Subcutaneous adipose tissue (tissue), 4 donors: Measurements from ENCODE around the gene ANKRD13A. TPM values are rescaled to one million over a fixed set of nuclear protein-coding genes. Genes with fewer than 3 reads are reported as not detected.

Experiments
- total RNA-seq, 4 donors: library from RNA; depleted of rRNA; stranded (reverse); fragments of >200 nt; gene quantifications; one replicate each; pipeline ENCODE4 v1.1.0, GENCODE V29; 2016
- TF ChIP-seq, protein P1 (sequence below): fragments of 450-650 bp; IDR thresholded peaks from one replicate; pipeline ENCODE4 v1.5.1; 2016; ENCODE audit warnings: low read depth, mild to moderate bottlenecking, control low read depth, antibody characterized with exemption, moderate library complexity

The ANKRD13A gene
- total RNA-seq, 4 donors from 2014 or later: 30.3 to 79.6 (median 44.3) TPM

DNA sequence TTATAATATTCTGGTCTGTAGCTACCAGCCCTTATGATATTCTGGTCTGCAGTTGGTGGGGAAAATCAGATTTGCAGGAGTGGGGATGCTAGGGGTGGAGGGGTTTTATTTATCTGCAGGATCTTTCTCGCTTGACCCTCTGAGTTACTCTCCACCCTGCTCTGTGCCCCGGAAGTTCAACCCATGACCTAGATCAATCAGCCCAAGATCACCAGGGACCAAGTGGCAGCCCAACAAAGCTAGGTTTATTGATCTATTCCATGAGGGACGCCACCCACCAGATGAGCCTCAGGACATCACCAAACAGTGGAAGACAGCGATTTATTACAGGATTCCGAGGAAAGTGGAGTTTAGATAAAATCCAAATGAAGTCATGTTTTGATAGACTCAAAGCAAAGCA lies 74.9 kb downstream of the ANKRD13A start:
- TF ChIP-seq, protein P1, sequence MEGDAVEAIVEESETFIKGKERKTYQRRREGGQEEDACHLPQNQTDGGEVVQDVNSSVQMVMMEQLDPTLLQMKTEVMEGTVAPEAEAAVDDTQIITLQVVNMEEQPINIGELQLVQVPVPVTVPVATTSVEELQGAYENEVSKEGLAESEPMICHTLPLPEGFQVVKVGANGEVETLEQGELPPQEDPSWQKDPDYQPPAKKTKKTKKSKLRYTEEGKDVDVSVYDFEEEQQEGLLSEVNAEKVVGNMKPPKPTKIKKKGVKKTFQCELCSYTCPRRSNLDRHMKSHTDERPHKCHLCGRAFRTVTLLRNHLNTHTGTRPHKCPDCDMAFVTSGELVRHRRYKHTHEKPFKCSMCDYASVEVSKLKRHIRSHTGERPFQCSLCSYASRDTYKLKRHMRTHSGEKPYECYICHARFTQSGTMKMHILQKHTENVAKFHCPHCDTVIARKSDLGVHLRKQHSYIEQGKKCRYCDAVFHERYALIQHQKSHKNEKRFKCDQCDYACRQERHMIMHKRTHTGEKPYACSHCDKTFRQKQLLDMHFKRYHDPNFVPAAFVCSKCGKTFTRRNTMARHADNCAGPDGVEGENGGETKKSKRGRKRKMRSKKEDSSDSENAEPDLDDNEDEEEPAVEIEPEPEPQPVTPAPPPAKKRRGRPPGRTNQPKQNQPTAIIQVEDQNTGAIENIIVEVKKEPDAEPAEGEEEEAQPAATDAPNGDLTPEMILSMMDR: no peak

DNA sequence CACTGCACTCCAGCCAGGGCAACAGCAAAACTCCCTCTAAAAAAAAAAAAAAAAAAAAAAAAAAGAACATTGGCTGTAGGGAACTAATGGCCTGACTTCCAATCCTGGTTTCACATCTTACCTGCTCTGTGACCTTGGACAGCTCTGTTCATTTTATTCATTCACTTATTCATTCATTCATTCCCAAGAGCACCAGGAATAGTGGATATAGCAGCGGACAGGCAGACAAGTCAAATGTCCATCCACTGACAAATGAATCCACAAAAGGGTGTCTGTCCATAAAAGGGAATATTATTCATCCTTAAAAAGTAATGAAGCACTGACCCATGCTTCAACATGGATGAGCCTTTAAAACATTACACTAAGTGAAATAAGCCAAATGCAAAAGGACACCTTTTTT lies 76.7 kb downstream of the ANKRD13A start:
- TF ChIP-seq, protein P1: no peak

DNA sequence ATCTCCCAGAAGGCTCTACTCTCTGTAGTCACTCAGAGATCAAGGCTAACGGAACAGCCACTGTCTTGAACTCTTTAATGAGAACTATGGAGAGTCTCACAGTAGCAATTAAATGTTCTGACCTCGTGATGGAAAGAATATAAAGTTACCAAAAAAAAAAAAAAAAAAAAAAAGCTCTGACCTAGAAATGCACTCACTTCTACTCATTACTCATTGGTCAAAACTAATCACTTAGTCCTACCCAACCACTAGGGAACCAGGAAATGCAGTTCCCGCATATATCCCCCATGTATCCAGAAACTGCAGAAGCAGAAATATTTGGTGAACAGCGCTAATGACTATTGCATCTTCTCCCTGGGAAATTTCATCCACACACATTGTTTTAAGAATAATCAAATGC lies 78.6 kb downstream of the ANKRD13A start:
- TF ChIP-seq, protein P1: no peak

DNA sequence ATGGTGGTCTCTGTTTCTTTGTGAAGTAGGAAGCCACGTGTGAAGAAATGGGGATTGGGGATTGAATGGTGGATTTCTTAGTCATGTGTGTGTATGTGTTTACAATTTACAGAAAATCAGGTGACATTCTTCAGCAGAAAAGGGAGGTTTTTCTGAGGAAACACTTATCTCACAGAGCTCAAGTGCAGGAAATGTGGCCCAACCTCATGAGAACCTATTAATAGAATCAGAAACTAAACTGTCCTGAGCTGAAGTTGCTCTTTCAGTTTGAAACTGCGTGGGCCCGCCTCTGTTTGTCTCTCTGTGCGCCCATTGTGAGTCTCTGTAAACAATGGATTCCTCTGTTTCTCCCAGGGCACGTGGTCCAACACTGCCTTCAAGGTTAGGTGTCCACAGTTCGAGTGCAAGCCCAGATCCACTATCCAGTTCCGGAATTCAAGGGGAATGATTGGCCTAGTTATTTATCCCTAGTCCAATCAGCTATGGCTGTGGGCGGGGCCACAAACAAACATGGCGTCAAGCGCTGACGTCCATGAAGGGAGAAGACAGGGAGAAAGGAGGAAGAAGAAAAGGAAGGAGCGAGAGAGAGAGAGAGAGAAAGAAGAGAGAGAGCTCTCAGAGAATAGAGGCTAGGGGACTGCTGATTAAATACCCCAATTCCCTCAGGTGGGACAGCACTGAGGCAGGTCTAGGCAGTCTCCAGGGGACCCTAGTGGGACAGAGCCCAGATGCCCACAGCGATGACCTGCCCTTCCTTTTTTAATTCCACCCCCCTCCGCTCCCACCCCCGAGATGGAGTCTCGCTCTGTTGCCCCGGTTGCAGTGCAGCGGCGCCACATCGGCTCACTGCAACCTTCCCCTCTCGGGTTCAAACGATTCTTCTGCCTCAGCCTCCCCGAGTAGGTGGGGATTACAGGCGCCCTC lies 80.5 kb downstream of the ANKRD13A start:
- TF ChIP-seq, protein P1: no peak

DNA sequence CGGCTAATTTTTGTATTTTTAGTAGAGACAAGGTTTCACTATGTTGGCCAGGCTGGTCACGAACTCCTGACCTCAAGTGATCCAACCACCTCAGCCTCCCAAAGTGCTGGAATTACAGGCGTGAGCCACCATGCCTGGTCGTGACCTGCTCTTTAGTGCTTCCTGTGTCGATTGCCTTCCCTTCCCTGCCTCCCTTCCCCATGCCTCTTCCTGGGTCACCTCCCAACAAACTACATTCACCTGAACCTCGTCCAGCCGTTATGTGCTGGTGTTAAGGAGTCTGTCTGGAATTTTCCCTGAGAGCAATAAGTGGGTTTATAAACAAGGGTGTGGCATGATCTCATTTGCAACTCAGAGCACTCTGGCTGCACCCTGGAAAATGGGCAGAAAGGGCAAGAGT lies 81.2 kb downstream of the ANKRD13A start:
- TF ChIP-seq, protein P1: no peak

DNA sequence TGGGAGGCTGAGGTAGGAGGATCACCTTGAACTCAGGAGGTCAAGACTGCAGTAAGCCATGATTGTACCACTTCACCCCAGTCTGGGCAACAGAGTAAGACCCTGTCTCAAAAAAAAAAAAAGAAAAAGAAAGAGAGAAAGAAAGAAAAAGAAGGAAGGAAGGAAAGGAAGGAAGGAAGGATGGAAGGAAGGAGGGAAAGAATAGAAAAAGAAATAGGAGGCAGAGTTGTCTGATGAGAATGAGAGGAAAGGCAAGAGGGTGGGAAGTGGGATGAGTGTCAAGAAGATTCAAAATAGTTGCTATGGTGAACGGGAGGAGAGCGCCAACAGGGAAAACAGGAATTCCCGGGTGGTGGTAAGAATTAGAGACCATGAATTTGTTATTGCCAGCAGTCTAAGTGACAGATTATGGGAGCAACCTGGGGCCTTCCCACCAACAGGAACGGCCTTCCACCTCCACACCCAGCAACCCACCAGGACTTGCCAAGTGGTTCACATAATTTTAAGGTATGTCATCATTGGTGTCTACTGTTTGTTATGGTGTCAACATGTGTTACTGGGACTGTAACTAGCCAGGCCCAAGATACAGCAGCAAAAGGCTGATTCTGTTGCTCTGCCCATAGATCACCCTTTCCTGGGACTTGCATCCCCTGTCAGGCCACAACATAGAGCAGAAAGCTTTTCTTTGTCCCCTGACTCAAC lies 85.2 kb downstream of the ANKRD13A start:
- TF ChIP-seq, protein P1: no peak

DNA sequence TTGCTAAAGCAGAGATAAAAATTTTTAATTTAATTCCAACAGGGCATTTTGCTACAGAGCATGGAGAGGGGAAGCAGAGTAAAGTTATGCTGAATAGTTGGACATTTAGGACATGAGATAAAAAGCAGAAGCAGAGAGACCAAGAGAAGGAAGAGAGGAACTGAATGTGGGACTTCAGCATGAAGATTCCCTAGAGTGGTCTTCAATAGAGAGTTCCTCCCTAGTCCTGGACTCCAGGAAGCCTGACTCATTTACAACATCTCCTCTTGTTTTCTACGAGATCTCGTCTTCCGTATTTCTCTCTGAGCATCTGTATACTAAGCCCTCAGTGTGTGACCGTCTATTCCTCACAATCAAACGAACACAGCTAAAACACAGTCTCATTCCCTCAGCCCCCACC lies 89.7 kb downstream of the ANKRD13A start:
- TF ChIP-seq, protein P1: no peak
